KG1 (cell line): Measurements from ENCODE around the gene CYSRT1.
"Not testable (repeated sequence)": the region's sequence is repeated elsewhere in the genome, so short reads cannot be mapped to it uniquely, and the experiment has no call there.

Source experiments
- DNase-seq: peaks from one replicate; lab custom pipeline; 2025; lab: John Stamatoyannopoulos, UW

The CYSRT1 gene

GRCh38 chr9:137252555-137253506 is 27.9 kb downstream of the CYSRT1 start:
- DNase-seq = no peak

- DNase-seq = no peak
These were observed 29.0 kb downstream of the CYSRT1 start for GRCh38 chr9:137253717-137254623.

GRCh38 chr9:137254624-137255447 is 29.9 kb downstream of the CYSRT1 start, which contains the start of gene NELFB:
NELFB (plus strand) TSS chr9:137255327.
- DNase-seq = peak; percentile 70

GRCh38 chr9:137255448-137256114 is 30.6 kb downstream of the CYSRT1 start:
- peak; percentile 32 for DNase-seq

- no peak for DNase-seq
These were observed 31.4 kb downstream of the CYSRT1 start for GRCh38 chr9:137256362-137256761.

- no peak for DNase-seq
These were observed 31.9 kb downstream of the CYSRT1 start for GRCh38 chr9:137256856-137257255.

- DNase-seq = not testable (repeated sequence)
These were observed 37.4 kb downstream of the CYSRT1 start for GRCh38 chr9:137262173-137262908.

GRCh38 chr9:137262909-137263285 is 37.9 kb downstream of the CYSRT1 start:
- DNase-seq = no peak

GRCh38 chr9:137263506-137263905 is 38.5 kb downstream of the CYSRT1 start:
- DNase-seq = no peak

- DNase-seq = no peak
These were observed 39.1 kb downstream of the CYSRT1 start for GRCh38 chr9:137264067-137264466.

- DNase-seq = no peak
These were observed 40.7 kb downstream of the CYSRT1 start for GRCh38 chr9:137265496-137266161.

GRCh38 chr9:137266162-137266527 is 41.2 kb downstream of the CYSRT1 start:
- no peak for DNase-seq

- no peak for DNase-seq
These were observed 41.8 kb downstream of the CYSRT1 start for GRCh38 chr9:137266585-137267453.

- no peak for DNase-seq
These were observed 43.0 kb downstream of the CYSRT1 start for GRCh38 chr9:137267933-137268355.

- no peak for DNase-seq
These were observed 43.7 kb downstream of the CYSRT1 start for GRCh38 chr9:137268538-137269201.

GRCh38 chr9:137269231-137269772 is 44.3 kb downstream of the CYSRT1 start:
- DNase-seq = no peak

GRCh38 chr9:137270929-137271695 is 46.1 kb downstream of the CYSRT1 start:
- DNase-seq = no peak
